K562 (cell line): Measurements from ENCODE around the gene DPP8. TPM values are rescaled to one million over a fixed set of nuclear protein-coding genes. Genes with fewer than 3 reads are reported as not detected.

Experiments
- ATAC-seq: fragments of 200-7000 bp; cut with Tn5 transposase; 3 replicates; pipeline ENCODE4 v1.9.1; 2020; ENCODE audit warnings: moderate library complexity
- BruUV-seq: library from RNA; stranded (reverse); fragments of 400-500 nt; replicated peaks from 2 replicates; lab custom pipeline; 2021; lab: Mats Ljungman, UMichigan
- CTCF ChIA-PET: fragments of 300-600 bp; formaldehyde crosslinking; extraction: SDS; loops from one replicate; lab custom pipeline; 2021; ENCODE audit warnings: low intra/inter-chr PET ratio; lab: Yijun Ruan, JAX
- POLR2A ChIA-PET: fragments of 300-600, 350-650 bp; sonication (Branson Sonifier 250); formaldehyde crosslinking; extraction: SDS; loops from one replicate; lab custom pipeline; 2021; ENCODE audit warnings: antibody characterized with exemption, inconsistent platforms; lab: Yijun Ruan, JAX
- DNase-seq, 4 experiments: peaks; one replicate each; pipeline versions ENCODE4 v3.0.0 to v3.0.0-alpha.2; 2011 to 2018; ENCODE audit warnings: low spot score in 3 of 4, mixed read lengths in 3 of 4; ENCODE audit errors: extremely low read depth in 1 of 4
- FAIRE-seq: peaks from 2 replicates; lab custom pipeline; 2011; peaks lifted over from hg19 to GRCh38; lab: Jason Lieb, UNC
- H2AFZ ChIP-seq: 2 replicates; pipeline ENCODE4 v1.6.0; 2011; ENCODE audit warnings: low read depth, low read length, control low read depth, inconsistent platforms
- H3K27ac ChIP-seq: fragments of 200-600 bp; 3 replicates; pipeline ENCODE4 v1.8.0; 2011; ENCODE audit warnings: low read depth, mild to moderate bottlenecking, control low read depth, inconsistent platforms, low read length, moderate library complexity, mixed read lengths; ENCODE audit errors: extremely low read depth
- H3K27me3 ChIP-seq, 2 experiments: fragments of 300-600 bp in 1 of 2; 2 replicates in 1 of 2; 3 replicates in 1 of 2; pipeline versions ENCODE4 v1.6.0 to v1.8.0; 2011; ENCODE audit warnings: inconsistent platforms in 2 of 2, low read length in 2 of 2, mild to moderate bottlenecking in 1 of 2, mixed read lengths in 1 of 2, moderate library complexity in 1 of 2; ENCODE audit not compliant: control insufficient read depth in 2 of 2, insufficient read depth in 2 of 2
- H3K36me3 ChIP-seq: fragments of 300-600 bp; 3 replicates; pipeline ENCODE4 v1.8.0; 2011; ENCODE audit warnings: mild to moderate bottlenecking, low read length, inconsistent platforms; ENCODE audit not compliant: control insufficient read depth, insufficient read depth
- H3K4me1 ChIP-seq, 2 experiments: fragments of 200-600 bp in 1 of 2; replicated peaks in 1 of 2; 2 replicates in 1 of 2; 3 replicates in 1 of 2; pipeline versions ENCODE4 v1.5.1 to v1.8.0; 2011; ENCODE audit warnings: inconsistent platforms in 2 of 2, low read length in 2 of 2, mild to moderate bottlenecking in 1 of 2, mixed read lengths in 1 of 2, moderate library complexity in 1 of 2; ENCODE audit not compliant: control insufficient read depth in 2 of 2, insufficient read depth in 2 of 2
- H3K4me2 ChIP-seq: 2 replicates; pipeline ENCODE4 v1.6.1; 2011; ENCODE audit warnings: low read length, control low read depth, inconsistent platforms, mixed read lengths; ENCODE audit not compliant: insufficient read depth
- H3K4me3 ChIP-seq: fragments of 200-600 bp; sonication (generic), shearing (Covaris generic); 2 replicates; pipeline ENCODE4 v1.5.1; 2016; ENCODE audit warnings: control low read depth, inconsistent platforms
- H3K79me2 ChIP-seq: fragments of 200-600 bp; 3 replicates; pipeline ENCODE4 v1.8.0; 2011; ENCODE audit warnings: low read length, inconsistent platforms; ENCODE audit not compliant: control insufficient read depth, insufficient read depth
- H3K9ac ChIP-seq, 2 experiments: 2 replicates each; pipeline versions ENCODE4 v1.6.0 to v1.6.1; 2011; ENCODE audit warnings: low read depth in 2 of 2, low read length in 2 of 2, control low read depth in 1 of 2, inconsistent platforms in 1 of 2, mild to moderate bottlenecking in 1 of 2, mixed read lengths in 1 of 2; ENCODE audit not compliant: insufficient read depth in 1 of 2
- H3K9me1 ChIP-seq: one replicate; pipeline ENCODE4 v1.6.0; 2011; ENCODE audit warnings: inconsistent platforms, mild to moderate bottlenecking, low read length, moderate library complexity; ENCODE audit not compliant: control insufficient read depth, insufficient read depth
- H3K9me3 ChIP-seq: replicated peaks from 2 replicates; pipeline ENCODE4 v1.5.1; 2011; ENCODE audit warnings: low read depth, low read length, inconsistent platforms; ENCODE audit not compliant: control insufficient read depth, insufficient read depth
- H4K20me1 ChIP-seq: replicated peaks from 2 replicates; pipeline ENCODE4 v1.6.1; 2011; ENCODE audit warnings: low read length, inconsistent platforms, mixed read lengths; ENCODE audit not compliant: control insufficient read depth, insufficient read depth
- FOXM1 ChIP-seq, 2 experiments: fragments of 450-650 bp in 1 of 2; sonication (generic) in 1 of 2; formaldehyde crosslinking in 1 of 2; IDR thresholded peaks; 2 replicates each; pipeline versions ENCODE4 v1.6.1 to v1.9.0; 2017 to 2022; ENCODE audit warnings: low read depth in 2 of 2, mild to moderate bottlenecking in 2 of 2, missing genetic modification reagents in 1 of 2, moderate library complexity in 1 of 2
- PKNOX1 ChIP-seq: fragments of 450-650 bp; IDR thresholded peaks from 2 replicates; pipeline ENCODE4 v1.6.1; 2016
- WGBS: fragments of 100-300 bp; shearing (Covaris generic); methylation state at CpG from one replicate; pipeline ENCODE4 v1.1.6; 2016; ENCODE audit warnings: low coverage, mixed read lengths; ENCODE audit not compliant: insufficient coverage; ENCODE audit errors: missing lambda C conversion rate; 5-methylcytosine and 5-hydroxymethylcytosine counted together
- in situ Hi-C: fragments of 300-500 bp; cut with MboI; formaldehyde crosslinking; loops from 4 replicates; pipeline ENCODE4 v1.15.0; 2018; ENCODE audit warnings: inconsistent platforms, mixed read lengths
- intact Hi-C: fragments of 100-400 bp; cut with micrococcal nuclease; formaldehyde crosslinking; loops from 2 replicates; pipeline ENCODE4 v1.14.2; 2022
- polyA plus RNA-seq, 8 experiments: library from polyadenylated mRNA; depleted of rRNA in 4 of 8; stranded (reverse) in 5 of 8; unstranded in 3 of 8; fragments of >200 nt; fragmentation: Nextera tagmentation in 2 of 8; fragmentation: Illumina TruSeq in 1 of 8; extraction: Ambion mirVana in 2 of 8; extraction: Trizol in 1 of 8; gene quantifications; 2 replicates each; pipeline versions ENCODE4 v1.2.1 to v1.2.3, GENCODE V29; 2011 to 2014; ENCODE audit warnings: inconsistent platforms in 1 of 8, missing spikeins in 1 of 8
- total RNA-seq, 7 experiments: library from RNA; depleted of rRNA in 6 of 7; stranded (reverse); fragments of >200 nt in 6 of 7; fragmentation: Illumina TruSeq in 2 of 7; extraction: Trizol in 2 of 7; gene quantifications; 2 replicates each; pipeline versions ENCODE4 v1.2.1 to v1.2.3, GENCODE V29; 2011 to 2021; ENCODE audit warnings: low replicate concordance in 1 of 7

DPP8 gene
- total and polyA plus RNA-seq, 9 of the 15 experiments (the other 6 are each of a cell fraction or from before 2014, with no cell fraction given), result 5.5 to 36.7 (median 20.7) TPM

- no peak overlapping the region for H2AFZ ChIP-seq
- H3K4me1 ChIP-seq, result peaks cover 5 to 18% of the 10 kb centered on the region in 2 experiments
- ChIA-PET CTCF (no interaction called here), POLR2A (interaction anchor here (0.5 to 1.2 kb wide), 5 partner anchors 9 to 357 kb away, joined by 3 to 4 read pairs (median 4); no protein-coding TSS in a partner anchor)
- H3K9me3 ChIP-seq, result no peaks in the 10 kb centered on the region
- WGBS, result 35% methylated on average over 7 of the region's 7 CpGs
- H3K4me2 ChIP-seq, result no peak overlapping the region
- in situ Hi-C loops (no loop called here), intact Hi-C loops (loop anchor here (10.0 kb wide), 1 partner anchor 169 kb away; no protein-coding TSS in a partner anchor)
- H3K27me3 ChIP-seq, result peaks cover 6 to 42% of the 10 kb centered on the region in 2 experiments; a peak in 3 of 5 replicates
- ATAC-seq (no peak), FAIRE-seq (no peak), DNase-seq (no peak)
- H3K27ac ChIP-seq, result no peak overlapping the region
- no peak overlapping the region for H3K4me3 ChIP-seq
- H3K36me3 ChIP-seq, result no peaks in the 10 kb centered on the region
- no TSS peak for BruUV-seq
- H3K9me1 ChIP-seq, result no peaks in the 10 kb centered on the region
- no peaks in the 10 kb centered on the region for H3K79me2 ChIP-seq
- no peak overlapping the region for H3K9ac ChIP-seq
- no peaks in the 10 kb centered on the region for H4K20me1 ChIP-seq
- no peak for TF ChIP-seq FOXM1 (IDR thresholded peaks at IDR 0.05; ENCODE audit: low read depth)
- no peak for TF ChIP-seq FOXM1 (CRISPR knock-in tag; IDR thresholded peaks at IDR 0.05; ENCODE audit: low read depth)
- peak; percentile 31; the same call in 1 of the 2 replicates for TF ChIP-seq PKNOX1
Observed at GRCh38 chr15:65405791-65406423, 111.6 kb downstream of the DPP8 start.
